HG03196 (cell line): ENCODE results near the gene UNC5C.

ENCODE experiments used
- ATAC-seq: cut with Tn5 transposase; IDR thresholded peaks from one replicate; pipeline ENCODE4 v1.9.1; 2021; ENCODE audit not compliant: unreplicated experiment

Gene UNC5C

DNA sequence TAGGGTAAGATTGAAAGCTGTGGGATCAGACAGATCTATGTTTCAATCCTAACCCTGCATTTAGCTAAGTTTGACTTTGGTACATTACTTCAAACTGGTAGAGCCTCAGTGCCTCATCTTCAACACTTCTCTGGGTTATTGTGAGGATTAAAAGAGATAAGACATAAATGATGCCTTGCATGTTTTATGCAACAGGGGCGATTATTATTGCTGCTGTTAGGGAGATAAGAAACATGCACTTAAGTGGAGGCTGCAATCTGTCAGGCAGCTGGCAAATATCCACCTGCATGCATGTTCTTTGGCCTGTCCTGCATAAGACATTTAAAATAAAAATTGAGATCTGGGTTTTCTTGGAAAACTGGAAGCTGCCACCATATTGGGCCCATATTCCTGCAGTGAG, 24.6 kb downstream of the UNC5C start:
- ATAC-seq: no peak

DNA sequence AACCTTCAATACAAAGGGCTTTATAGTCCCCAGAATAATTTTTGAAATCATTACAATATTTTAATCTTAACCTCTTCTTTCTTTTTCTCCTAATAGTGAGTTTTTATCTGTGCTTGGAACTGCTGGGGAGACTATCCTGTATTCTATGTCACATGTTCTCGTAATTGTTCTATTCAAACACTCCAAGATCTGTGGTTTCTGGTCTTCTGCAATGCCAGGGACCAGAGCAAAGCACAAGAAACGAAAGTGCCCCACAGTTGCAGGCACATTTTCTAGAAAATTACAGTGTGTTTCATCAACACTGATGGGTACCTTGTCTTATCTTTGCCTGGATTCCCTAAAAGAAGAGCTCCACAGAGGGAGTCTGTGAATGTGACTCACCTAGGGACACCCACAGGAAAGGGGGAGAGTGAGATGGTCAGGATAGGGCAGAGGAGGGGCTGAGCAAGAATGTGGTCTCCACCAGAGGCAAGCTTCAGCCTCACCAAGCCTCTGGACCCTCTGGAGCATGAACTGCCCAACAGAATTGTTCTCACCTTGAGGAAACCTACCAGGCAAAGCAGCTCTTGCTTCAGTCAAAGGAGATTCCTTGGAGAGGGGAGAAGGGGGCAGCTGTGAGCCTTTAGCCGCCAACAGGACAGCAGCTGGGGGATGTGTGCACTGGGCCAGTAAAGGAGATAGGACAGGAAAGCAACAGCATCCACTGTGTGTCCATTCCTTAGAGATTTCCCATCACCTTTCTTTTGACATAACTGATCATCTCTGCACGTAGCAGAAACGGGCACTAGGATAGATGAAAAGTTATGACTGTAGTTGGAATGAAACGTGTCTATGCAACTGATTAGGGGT, 25.9 kb downstream of the UNC5C start:
- ATAC-seq: no peak

DNA sequence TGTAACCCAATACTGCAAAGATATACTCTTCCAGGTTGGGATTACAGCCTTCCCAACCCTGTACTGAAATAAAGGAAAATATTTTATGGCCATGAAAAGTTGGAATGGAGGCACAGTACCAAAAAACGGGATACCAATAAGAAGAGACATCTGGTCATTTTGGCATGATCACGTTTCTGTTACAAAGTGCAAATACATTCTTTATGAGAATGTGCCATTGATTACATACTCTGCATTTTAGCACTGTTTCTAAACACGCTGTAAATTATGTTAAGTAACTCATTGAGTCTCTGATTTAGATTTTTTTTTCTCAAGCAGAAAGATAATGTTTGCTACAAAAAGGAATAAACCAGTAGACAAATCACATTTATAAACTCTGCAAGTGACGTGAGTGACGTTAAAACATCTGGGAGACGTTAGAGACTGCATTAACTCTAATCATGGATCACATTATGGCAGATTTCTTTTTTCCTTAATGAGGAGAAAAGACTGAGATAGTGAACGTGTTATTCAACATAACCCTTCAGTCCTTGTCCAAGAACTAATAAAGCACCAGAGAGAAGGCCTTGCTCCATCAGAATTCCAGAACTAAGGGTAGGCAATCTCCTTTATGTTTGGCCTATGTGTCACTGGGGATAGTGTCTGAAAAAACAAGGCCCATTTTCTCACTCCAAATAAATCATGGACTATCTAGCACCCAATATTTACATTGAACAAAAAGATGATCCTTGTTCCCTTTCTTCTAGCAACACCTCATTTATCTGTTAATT, 31.0 kb downstream of the UNC5C start:
- ATAC-seq: no peak

DNA sequence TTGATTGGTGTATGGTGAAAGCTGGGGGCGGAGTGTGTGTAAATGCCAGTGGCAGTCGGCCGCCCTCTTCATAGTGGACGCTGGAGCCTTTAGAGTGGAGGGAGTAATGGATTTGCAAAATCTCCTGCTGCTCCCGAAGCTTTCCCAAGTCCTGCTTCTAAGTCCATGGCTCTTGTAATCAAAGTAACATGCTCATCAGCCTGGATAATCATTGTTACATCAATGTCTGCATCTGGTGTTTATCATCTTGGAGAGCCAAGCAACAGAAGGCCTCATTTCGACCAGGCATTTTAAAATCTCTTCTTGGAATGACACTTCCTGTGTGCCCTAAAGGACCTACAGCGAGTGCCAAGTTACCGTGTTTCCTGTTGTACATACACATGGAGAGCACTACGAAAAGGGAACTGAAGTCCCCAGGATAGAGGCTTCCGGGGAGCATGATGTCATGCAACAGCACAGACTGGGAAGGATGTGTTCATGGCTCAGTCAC, 32.2 kb downstream of the UNC5C start:
- ATAC-seq: no peak

DNA sequence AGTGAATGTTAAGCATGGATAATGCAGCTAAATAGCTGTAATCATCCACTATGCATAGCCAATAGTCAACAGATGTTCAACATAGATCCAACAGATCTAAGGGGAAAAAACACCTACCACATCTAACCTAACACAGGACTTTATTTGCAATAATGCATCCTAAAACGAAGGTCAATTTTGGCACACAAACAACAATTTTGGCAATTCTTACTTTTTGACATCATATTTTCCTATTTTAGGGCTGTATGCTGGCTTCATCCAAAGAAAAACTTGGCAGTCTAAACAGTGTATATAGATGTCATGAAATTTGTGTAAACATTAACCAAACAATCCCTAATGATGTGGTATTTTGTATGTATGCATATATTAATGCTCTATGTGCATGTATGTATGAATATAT, 33.2 kb downstream of the UNC5C start:
- no peak for ATAC-seq

DNA sequence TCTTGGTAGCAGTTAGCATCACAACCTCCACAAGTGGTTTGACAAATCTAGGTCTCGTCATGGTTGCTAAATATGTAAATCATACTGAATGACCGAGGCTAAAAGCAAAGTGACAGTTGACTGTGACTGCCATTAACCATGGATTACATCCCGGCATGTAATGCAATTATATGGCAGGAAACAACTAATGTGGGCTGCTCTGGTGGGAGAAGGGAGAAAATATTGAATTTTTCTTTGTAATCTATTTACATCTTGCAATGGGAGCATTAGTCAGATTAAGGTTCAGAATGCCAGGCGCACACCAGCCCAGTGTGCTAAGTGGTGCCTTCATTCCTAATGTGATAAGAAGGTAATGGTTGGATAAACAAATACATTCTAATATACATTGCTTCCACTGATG, 35.8 kb downstream of the UNC5C start:
- no peak for ATAC-seq

DNA sequence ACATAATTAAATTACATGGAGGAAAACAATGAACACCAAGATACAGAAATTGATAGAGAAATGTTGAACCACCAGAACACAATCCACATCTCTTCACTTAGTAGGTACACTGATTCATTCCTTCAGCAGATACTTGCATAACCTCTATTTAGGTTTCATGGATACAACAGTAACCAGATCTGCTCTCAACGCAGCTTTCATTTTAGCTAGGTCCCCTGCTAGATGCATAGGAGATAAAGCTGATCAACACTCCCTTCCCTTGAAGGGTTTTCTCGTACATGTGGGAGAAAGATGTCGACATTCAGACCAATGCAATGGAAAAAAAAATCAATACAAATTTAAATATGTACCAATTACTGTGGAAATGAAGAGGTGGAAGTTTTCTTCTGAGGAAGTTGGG, 37.3 kb downstream of the UNC5C start:
- ATAC-seq: no peak

DNA sequence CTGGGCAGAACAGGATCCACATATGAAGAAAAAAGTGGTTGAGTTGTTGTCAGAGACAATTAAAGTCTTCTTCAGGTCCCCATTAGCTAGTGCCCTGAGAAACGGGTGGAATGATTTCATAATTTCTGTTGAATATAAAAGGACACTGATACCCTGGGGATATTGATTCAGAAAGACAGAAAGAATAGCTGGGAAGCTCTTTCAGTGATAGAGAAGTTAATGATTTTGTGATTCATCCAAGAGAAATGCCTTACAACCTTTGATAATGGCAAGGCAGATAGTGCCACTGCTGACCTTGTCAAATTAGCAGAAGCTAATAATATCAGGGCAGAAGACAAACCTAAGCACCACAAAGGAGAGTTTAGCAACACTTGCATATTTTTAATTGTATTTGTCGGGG, 37.9 kb downstream of the UNC5C start:
- no peak for ATAC-seq

DNA sequence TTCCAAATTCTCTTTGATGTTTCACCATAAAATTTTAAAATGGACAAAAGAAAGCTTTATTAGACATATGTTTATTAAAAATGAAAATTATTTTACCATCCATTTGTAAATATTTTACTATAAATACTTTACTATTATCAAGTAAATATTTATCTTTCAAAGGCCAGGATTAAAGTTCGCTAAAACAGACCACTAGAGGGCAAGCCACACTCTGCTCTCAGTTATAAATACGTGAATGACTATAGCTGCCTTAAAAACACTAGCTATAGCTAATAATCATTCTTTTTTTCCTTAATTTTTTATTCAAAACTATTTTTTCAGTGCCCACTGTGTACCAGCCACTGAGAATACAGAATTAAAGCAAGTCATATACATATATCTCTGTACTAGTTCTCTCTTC, 38.6 kb downstream of the UNC5C start:
- ATAC-seq: no peak

DNA sequence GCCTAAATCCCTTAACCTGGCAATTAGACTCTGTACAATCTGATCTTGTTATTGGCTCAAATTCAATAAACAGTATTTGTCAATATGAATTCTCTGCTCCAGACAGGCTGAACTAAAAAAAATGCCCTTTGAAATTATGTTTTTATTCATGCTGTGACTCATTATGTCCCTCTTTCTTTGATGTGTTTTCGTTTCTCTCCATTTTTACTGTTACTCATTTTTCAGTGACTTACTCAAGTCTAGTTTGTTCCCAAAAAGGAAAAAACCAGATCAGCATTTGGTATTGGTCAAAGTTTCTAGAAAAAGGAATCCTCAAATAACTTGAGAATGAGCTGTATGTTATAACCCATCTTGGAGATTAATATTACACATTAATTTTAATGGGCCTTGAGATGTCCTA, 40.4 kb downstream of the UNC5C start:
- ATAC-seq: no peak

DNA sequence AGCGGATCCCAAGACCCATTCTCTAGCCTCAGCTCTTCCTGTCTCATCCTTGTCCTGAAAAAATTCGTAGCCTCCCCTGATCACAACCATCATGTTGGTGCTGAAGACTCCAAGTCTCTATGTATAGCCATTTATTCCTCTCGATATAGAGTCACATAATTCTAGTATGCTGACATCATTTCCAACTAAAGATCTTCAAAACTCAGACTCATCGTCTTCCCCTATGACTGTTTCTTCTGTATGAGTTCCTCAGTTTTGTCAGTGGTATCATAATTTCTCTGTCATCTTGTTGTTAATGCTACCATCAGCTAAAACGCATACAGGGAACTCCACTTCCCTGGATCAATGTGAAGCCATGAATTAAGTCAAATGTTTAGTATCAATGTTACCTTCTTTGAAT, 41.2 kb downstream of the UNC5C start:
- no peak for ATAC-seq

DNA sequence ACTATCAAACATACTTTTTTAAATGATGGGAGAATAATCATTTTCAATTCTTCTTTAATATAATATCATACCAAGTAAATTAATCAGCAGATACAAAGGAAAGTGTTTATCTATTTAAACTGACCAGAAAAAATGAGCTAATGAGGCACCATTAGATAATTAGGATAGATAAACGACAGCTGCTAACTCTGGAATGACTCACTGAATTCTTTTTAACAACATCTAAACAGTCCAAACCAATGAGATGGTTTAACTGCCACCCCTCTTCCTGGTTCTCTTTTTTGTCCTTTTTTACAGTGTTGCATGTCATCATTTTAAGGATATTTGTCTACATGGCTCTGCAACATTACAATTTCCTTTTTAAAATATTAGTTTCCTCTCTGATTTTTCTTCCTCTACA, 41.6 kb downstream of the UNC5C start:
- ATAC-seq: no peak

DNA sequence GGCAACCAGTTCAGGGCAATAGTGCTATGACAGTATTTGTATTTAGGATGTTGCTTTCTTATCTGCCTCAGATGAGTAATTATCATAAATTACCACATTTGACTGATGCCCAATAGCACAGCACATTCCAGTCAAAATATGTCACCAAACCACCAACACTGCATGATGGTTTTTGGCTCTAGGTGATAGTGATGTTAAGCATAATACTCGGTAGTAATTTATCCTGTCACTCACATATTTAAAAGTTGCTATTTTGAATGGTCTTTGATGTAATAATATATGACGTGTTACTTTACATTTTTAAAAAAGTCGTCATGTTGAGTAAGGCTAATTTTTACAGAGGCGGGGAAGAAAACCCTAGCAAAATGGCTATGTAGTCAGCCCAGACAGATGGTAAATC, 42.5 kb downstream of the UNC5C start:
- ATAC-seq: no peak

DNA sequence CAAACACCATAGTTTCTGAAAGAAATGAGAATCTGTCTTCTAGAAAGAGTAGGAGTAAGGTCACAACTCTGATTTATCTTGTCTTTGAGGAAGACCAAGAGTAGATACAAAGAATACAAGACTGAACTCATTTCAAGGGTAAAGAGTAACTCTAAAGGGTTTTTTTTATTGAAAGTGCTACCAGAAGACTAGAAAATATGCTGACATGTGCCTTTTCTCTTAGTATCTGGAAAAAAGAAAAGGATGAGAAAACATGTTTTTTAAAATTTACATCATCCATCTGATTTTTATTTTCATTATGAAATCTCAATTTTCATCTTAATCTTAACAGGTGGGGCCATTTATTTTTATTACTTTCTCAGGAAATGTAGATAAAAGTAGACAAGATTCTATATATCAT, 43.0 kb downstream of the UNC5C start:
- ATAC-seq: no peak

DNA sequence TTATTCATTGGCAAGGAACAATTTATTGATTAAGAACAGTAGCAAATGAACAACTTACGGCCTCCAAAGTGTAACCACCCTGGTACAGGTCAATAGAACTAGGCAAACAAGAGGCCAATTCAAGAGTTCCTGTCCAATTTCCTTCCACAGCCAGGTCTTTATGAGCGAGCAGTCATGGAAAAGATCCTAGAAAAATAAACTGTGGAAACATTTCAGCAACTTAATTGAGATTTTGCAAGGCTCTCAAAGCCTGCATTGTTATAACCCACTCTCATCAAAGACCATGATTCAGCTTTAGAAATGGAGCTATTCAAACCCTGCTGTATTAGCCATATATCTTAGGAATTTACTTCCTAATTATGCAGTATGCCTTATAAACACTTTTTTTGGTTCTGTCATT, 43.6 kb downstream of the UNC5C start:
- ATAC-seq: no peak

DNA sequence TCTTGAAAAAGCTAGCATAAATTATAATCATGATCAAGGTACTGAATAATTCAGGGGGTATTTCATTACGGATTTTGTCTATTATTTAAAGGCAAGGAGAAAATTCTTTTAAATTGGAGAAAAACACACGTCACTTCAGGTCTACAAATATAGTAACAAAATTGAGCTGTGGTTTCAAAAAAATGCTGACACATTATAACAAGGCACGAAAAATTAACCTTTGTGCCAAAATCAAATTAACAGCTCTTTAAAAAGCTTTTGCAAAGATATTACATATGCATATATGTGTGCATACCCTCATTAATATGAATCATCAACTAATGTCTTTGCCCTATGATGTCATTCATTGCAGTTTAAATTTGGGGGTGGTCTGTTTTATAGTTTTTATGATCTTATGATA, 44.3 kb downstream of the UNC5C start:
- ATAC-seq: no peak

DNA sequence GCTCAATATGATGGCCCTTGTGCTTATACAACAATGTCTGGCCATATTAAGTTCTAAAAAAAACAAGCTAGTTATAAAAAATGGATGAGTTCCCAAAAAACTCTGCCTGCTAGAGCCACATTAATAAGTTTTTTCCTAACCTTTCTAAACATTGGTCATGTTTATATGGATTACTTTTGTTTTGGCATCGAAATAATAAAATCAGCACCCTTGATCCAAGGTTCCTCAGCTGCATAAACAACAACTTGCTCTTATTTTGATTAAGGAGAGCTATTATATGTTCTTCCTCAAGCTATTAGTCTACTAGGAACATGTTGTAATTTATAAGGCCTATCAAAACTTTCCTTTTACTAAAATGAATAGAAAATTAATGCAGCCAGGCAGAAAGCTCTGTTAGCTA, 48.4 kb downstream of the UNC5C start:
- no peak for ATAC-seq

DNA sequence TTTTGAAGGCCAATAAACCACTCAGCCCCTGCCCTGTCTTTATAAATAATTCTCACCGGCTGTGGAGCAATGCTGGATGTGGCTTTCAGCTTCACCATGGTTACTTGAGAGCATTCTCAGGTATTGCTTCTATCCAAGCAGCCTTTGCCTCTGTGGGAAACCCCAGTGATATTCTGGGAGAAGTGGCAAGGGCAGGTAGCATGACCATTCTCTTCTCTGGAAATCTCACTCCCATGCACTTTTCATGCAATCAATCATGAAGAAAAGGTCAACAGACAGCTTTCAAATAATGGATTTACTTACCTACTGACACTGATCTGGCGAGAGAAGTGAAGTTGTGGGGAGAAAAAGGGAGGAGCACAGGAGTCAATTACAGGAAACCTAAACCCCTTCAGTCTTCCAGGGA, 49.5 kb downstream of the UNC5C start:
- no peak for ATAC-seq

DNA sequence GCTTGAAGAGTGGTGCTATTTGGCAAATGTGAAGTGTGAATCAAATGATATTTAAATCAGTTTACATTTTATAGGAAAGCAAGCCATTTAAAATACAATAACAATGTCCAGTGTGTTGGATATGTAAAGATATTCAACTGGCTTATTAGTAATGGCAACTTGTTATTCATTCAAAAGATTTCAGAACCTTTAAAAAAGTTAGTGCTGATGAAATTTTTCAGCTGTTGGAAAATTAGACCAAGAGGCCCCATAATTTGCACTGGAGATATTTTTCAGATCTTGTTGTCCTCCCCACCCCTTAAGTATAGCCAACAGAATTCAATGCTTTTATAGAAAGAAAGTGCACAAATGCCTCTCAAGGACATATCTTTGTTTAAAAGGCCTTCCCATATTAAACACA, 54.6 kb downstream of the UNC5C start:
- ATAC-seq: no peak

DNA sequence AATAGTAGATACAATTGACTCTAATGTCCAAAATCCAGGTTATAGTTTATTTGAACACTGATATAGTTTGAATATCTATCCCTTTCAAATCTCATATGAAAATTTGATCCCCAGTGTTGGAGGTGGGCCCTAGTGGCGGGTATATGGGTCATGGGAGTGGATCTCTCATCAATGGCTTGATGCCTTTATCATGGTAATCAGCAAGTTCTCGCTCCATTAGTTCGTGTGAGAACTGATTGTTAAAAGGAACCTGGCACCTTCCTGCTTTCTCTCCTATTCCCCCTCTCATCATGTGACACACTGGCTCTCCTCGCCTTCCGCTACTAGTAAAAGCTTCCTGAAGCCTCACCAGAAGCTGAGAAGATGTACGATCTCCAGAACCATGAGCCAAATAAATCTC, 70.1 kb downstream of the UNC5C start:
- ATAC-seq: no peak

DNA sequence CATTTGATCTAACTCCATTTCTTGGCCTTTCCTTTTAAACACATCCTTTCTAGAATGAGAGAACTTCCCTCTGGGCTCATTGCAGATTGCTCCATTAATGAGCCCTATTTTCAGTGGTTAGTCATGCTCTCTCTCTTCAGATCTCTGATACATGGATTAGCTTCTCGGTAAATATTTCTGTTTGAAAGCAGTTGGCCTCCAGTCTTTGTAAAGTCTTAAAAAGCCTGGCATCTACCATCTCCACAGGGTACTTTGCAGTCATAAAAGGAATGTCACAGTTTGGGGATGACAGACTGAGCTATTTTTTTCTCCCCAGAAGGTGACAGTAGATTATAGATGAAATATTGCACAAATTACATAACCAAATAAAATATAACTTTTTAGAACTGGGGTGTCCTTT, 72.7 kb downstream of the UNC5C start:
- ATAC-seq: no peak

DNA sequence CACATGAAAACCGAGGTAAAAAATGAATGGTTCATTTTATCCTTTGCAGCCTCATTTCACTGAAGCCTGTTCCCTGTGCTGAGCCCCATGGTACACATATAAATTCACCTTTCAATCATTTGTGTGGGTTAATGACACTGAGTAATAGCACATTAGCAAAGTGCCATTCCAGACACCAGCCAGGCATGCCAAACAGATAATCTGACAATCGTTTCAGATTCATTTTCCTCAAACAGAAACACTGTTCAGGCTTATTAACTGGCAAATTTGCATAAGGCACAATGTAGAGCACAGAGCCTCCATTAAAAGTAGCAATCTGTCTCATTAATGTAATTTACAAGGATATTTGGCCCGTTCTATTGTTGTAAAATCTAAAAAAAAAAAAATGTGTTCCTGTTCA, 76.2 kb downstream of the UNC5C start:
- no peak for ATAC-seq
